GM21737 (cell line): ENCODE results near the gene BARHL2.

Source experiments
- ATAC-seq: cut with Tn5 transposase; IDR thresholded peaks from one replicate; pipeline ENCODE4 v1.9.1; 2021; ENCODE audit warnings: mild to moderate bottlenecking, moderate library complexity; ENCODE audit not compliant: unreplicated experiment

The BARHL2 gene

GRCh38 chr1:90716552-90717355, at the start of gene BARHL2:
Gene BARHL2 (minus strand): TSS chr1:90717302. CDS start chr1:90717195, 107 bp downstream.
- ATAC-seq = no peak

DNA sequence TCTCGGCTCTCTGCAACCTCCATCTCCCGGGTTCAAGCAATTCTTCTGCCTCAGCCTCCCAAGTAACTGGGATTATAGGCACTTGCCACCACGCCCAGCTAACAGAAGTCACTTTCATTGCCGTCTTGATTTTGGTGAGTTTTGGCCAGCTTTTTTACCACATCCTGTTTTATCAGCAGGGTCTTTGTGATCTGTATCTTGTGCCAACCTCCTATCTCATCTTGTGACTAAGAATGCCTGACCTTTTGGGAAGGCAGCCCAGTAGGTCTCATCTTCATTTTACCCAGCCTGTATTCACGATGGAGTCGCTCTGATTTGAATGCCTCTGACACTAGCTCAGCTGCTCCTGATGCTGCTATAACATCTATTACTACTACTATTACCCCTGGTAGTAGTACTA, 46.8 kb upstream of the BARHL2 start:
- ATAC-seq = no peak

GRCh38 chr1:90763506-90763905, 46.4 kb upstream of the BARHL2 start:
- no peak for ATAC-seq

DNA sequence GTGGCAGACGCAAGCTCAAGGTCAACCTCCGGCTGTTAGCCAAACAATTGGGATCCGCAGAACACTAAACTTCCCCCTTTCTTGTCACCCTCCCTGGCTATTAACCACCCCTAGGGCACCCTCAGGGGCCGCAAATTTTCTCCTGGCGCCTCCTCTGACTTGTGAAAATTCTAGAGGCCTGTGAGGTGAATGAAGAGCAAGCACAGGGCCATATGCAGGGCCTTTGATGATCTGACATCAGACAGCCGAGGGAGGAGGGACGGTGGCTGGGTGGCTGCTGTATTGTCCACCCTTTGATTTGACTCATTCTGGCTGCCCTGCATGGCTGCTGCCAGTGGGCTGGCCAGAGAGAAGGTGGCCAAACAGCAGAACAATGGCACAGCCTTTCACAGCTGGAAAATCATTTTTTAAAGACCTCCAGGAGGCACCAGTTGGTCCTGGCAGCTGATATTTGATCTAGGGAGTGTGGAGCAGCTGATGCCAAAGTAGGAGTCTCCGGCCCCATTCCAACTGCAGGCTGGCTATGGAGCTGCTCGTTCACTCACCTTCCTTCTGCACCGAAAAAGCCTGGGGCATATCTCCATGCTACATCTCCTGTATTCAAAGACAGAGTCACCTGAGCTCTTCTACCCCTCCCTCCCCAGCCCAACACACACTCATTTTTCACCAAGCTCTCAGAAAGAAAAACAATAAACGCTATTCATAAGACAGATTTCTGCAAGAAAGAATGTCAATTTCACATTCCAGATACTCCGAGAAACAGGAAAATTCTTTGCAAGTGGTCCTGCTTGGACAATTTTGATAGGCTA, 44.9 kb upstream of the BARHL2 start:
- ATAC-seq = no peak

DNA sequence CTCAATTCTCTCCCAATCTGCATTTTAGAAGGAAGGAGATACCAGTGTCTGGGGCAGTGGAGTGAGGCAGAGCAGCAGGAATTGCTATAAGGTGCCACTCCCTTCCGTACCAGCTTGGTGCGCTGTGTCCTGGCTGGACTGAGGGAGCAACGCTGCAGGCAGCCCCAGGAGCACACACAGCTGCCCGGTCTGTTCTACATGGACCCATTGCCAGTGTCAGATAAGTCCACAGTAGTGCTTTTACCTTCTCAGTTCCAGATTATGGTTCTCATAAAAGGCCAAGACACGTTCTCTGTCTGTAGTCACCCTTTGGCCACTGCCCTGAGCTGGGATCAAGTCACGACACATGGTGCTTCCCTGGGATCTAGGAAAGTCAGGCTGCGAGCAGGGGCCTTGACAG, 44.1 kb upstream of the BARHL2 start:
- no peak for ATAC-seq

DNA sequence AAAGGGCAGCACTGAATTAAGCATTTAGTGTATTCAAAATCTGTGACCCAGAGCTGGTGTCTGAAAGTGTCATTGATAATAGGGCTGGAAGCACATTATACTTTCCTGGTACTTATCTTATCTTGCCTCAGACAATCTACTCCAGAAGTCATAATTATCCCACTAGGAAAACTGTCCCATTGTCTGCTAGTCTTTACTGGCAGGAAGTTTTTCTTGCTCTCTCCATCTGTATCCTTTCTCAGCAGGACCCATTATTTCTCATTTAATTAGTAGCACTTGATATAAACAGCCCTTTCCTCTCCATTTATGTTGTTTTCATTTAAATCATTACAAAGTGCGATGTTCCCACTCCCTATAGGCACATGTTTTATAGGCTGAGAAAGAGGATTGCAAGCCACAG, 36.5 kb upstream of the BARHL2 start:
- ATAC-seq = no peak

DNA sequence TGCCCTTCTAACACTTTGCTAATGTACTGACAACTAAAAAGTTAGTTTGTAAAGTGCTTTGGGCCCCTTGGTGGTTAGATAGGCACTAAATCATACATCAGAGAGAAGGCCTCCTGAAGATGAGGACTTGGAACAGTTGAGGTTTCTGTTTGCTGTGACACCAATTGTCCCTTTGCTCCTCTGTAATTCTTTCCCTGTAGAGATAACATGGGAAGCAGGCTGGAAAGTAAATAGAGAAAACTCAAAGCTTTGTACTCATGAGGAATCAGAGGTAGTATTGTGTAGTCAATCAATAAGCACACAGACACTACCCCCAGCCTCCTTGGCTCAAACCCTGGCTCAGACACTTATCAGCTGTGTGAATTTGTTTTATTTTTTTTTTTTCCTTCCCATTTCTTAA, 31.6 kb upstream of the BARHL2 start:
- ATAC-seq = no peak

GRCh38 chr1:90746857-90747256, 29.8 kb upstream of the BARHL2 start:
- no peak for ATAC-seq

GRCh38 chr1:90745972-90746371, 28.9 kb upstream of the BARHL2 start:
- no peak for ATAC-seq

DNA sequence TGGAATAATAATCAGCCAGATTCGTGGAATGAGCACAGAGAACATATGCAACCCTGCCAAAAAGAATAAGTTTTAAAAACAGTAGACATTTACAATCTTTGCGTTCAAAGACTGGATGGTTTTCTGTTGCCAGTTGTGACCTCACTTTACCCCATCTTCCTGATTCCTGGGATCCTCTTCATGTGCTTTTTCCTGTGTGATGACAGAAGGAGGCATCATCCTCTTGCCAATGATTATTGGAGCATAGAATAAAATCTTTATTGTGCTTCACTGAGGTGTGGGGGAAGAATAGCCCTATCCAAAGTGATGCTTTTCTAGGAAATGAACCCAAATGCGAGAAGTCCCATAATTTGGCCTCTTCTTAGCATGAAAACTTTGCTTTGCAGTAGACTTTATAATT, 15.0 kb upstream of the BARHL2 start:
- ATAC-seq = no peak

DNA sequence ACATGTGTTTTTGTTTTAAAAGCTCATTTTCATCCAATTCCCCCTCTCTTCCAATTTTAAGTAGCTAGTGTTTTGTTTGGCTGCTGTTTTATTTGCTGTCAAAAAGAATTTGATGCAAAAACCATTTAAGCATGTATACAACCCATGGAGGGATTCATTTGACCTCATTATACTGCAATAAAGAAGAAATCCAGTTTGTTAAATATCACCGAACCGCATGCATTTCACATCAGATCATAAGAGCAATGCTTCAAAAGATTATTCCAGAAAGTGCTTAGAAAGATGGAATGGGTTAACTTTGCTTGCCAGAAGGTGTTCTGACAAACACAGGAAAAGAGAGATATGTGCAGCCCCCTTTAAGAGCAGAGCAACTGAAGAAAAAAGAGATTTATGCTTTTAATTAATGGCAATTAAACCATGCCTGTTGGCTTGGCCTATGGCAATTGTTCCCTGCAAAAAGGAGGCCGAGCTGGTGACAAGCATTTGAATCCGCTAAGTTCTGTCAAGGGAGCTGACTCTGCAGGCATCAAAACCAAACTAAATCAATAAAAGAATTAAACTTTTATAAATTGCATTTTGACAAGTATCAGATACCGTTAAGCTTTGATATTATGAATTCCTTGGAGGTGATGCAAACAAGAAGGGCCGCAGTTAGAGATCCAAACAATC, 14.4 kb upstream of the BARHL2 start:
- no peak for ATAC-seq

DNA sequence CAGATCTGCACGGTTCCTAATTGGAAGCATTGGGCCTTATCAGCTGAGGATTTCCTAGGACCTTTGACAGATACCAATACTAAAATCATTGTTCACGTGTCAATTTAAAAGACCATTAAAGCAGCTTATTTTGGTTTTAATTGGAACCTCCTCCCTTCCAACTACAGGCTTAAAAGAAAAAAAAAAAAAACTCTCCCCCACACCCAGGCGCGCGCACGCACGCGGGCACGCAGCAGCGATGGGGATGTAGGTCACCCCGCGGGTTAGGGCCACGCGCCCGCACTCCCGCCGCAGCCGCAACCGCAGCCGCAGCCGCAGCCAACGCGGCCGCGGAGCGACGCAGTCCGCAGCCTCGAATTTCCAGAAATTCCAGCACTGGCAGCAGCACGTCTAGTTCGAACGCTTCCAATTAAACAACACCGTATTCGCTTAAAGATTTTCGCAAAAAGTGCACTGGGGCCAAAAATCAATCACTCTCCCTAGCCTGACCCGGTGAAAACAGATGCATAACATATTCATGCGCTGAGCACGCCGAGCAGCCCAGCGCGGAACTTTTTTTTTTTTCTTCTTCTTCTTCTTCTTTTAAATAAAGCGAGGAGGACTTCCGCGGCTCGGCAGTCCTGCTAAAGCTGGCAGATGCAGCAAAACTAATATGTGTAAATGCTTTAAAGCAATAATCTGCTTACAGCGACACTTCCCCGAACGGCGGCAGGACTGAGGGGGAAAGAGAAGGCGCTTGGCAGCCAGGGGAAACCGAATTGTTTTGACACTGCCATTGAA, 13.3 kb upstream of the BARHL2 start:
- ATAC-seq = no peak

- ATAC-seq = no peak
Measured at GRCh38 chr1:90729504-90730242, 12.6 kb upstream of the BARHL2 start.

DNA sequence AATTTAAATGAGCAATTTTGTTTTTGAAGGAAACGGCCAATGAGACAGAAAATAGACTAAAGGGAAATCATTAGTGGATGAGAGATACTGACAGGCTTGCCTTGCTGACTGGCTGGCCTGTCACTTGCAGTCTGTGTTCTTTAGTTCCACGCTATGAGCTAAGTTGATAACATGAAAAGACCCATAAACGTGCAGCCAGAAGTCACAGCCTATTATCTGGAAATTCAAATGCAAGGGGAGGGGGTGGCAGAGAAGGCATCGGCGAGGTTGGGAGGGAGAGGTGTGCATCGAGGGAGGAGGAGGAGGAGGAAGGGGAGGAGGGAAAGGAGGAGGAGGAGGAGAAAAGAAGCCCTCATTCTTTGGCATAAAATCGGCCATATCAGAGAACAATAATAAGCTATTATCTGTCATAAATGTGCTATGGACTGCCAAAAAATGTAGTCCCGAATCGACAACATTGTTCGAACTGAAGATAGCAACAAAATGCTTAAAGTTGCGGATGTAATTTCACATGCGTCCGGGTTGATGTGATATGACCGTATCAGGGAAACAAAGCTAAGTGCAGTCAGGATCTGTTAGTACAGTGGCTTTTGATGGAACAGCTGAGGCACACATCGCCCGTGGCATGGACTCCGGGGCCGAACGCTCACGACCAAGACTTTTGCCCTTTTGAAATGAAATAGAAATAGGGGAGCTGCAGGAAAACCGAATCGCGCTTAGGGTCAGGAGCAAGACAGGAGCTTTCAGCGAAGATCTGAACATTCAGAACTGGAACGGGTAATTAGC, 11.6 kb upstream of the BARHL2 start:
- no peak for ATAC-seq

DNA sequence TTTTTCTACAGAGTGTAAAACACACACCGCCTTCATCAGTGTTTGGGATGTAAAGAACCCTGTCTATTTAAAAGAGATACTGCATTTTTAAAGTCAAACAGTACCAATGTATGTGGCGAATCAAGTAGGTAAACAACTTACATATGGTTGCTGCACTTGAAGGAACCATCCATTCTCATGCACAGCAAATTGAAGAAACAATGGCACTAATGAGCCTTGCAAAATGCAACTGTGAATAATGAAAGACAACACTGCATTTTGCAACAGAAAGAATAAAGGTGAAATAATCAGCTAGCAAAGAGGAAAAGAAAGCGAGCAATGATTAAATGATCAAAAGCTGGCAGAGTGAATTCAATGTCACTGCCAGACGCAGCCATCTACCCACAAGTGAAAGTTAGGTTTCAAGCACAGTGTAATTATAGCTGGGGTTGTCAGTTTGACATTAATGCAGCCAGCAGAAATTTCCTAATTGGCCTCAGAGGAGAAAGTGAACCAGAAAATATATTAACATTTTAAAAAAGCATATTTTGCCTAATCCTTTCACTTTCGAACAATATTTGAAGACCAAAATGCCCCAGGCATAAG, 10.9 kb upstream of the BARHL2 start:
- no peak for ATAC-seq

GRCh38 chr1:90726986-90727480, 9.9 kb upstream of the BARHL2 start:
- no peak for ATAC-seq

GRCh38 chr1:90726425-90726985, 9.4 kb upstream of the BARHL2 start:
- ATAC-seq = no peak

- ATAC-seq = no peak
Measured at GRCh38 chr1:90725657-90726424, 8.7 kb upstream of the BARHL2 start.
